Activated naive CD8-positive, alpha-beta T cell treated with anti-CD3 and anti-CD28 coated beads for 36 hours (primary cell): Measurements from ENCODE around the gene INVS. TPM values are rescaled to one million over a fixed set of nuclear protein-coding genes. Genes with fewer than 3 reads are reported as not detected.

Experiments used
- total RNA-seq, 2 experiments: library from RNA; stranded (reverse); gene quantifications; one replicate each; pipeline ENCODE4 v1.2.3, GENCODE V29; 2021

Gene INVS
- total RNA-seq, 2 experiments from 2014 or later, result 16.4 to 16.8 TPM

Other genes starting within 250 kb of the INVS start
- 10 to 100 TPM; 27.4 to 33.4 TPM for gene STX17, start 192.6 kb upstream of the INVS start, total RNA-seq
- 10 to 100 TPM; 11.4 to 11.6 TPM for gene ERP44, start 243 bp upstream of the INVS start, total RNA-seq